Erythroblast (primary cell): ENCODE measurements around the gene PLEKHN1.

ENCODE experiments used
- GATA1 ChIP-seq: IDR thresholded peaks from 2 replicates; pipeline ENCODE4 v1.6.1; 2011; ENCODE audit warnings: low read depth, mild to moderate bottlenecking, control low read depth, low read length, moderate library complexity
- POLR2A ChIP-seq: IDR thresholded peaks from 2 replicates; pipeline ENCODE4 v1.6.1; 2011; ENCODE audit warnings: mild to moderate bottlenecking, low read length

GRCh38 chr1:978835-979743 is 12.8 kb downstream of the PLEKHN1 start:
- TF ChIP-seq POLR2A: no peak
- no peak for TF ChIP-seq GATA1
